Adrenal gland (tissue), 12 donors: ENCODE data around the gene PTPN23. TPM values are rescaled to one million over a fixed set of nuclear protein-coding genes. Genes with fewer than 3 reads are reported as not detected.

Experiments
- DNase-seq, 7 donors: peaks; one replicate each; pipeline ENCODE4 v3.0.0-alpha.2; 2019 to 2020
- H3K27ac ChIP-seq, 5 donors: fragments of 200-600 bp; sonication (generic) in 4 of 5; 1 replicate in 3 of 5; 2 replicates in 2 of 5; pipeline versions ENCODE4 v1.5.1 to v1.8.0; 2016 to 2020; ENCODE audit warnings: mild to moderate bottlenecking in 1 of 5
- H3K27me3 ChIP-seq: fragments of 200-600 bp; 2 replicates; pipeline ENCODE4 v1.8.0; 2021
- H3K36me3 ChIP-seq, 2 donors: fragments of 200-600 bp; replicated peaks in 1 of 2; 1 replicate in 1 of 2; 2 replicates in 1 of 2; pipeline versions ENCODE4 v1.5.1 to v1.8.0; 2018 to 2022
- H3K4me1 ChIP-seq, 2 donors: fragments of 200-600 bp; replicated peaks in 1 of 2; 1 replicate in 1 of 2; 2 replicates in 1 of 2; pipeline versions ENCODE4 v1.5.1 to v1.8.0; 2018 to 2021
- H3K4me3 ChIP-seq, 4 donors: fragments of 200-600 bp; sonication (generic) in 3 of 4; one replicate each; pipeline ENCODE4 v1.5.1; 2016 to 2018
- H3K9me3 ChIP-seq, 3 donors: fragments of 200-600 bp; sonication (generic) in 1 of 3; replicated peaks in 1 of 3; 1 replicate in 2 of 3; 2 replicates in 1 of 3; pipeline versions ENCODE4 v1.5.1 to v1.8.0; 2016 to 2021
- POLR2A ChIP-seq, 2 donors: fragments of 450-650 bp; IDR thresholded peaks; one replicate each; pipeline ENCODE4 v1.6.1; 2017; ENCODE audit warnings: antibody characterized with exemption in 2 of 2, mild to moderate bottlenecking in 2 of 2, moderate library complexity in 1 of 2
- WGBS, 4 donors: extraction: QIAGEN DNeasy Blood & Tissue Kit in 2 of 4; methylation state at CpG; one replicate each; pipeline versions ENCODE4 v1.1.5 to v1.1.7; 2013 to 2017; 5-methylcytosine and 5-hydroxymethylcytosine counted together
- intact Hi-C, 2 donors: fragments of 100-400 bp; cut with DNase I; formaldehyde crosslinking; loops; one replicate each; pipeline versions ENCODE4 v1.14.1 to v1.15.0; 2022 to 2023
- polyA plus RNA-seq, 3 donors: library from polyadenylated mRNA; stranded (reverse); fragments of 200-250 nt in 2 of 3; fragments of 350-450 nt in 1 of 3; fragmentation: Illumina TruSeq in 1 of 3; extraction: RNeasy Lipid Tissue Mini Kit (QIAGEN cat#74804) in 1 of 3; gene quantifications; one replicate each; pipeline ENCODE4 v1.2.3, GENCODE V29; 2013 to 2014
- total RNA-seq, 9 donors: library from RNA; depleted of rRNA in 4 of 9; stranded (reverse); fragments of >200 nt in 4 of 9; fragments of 120-200 nt in 1 of 9; fragmentation: NEBNext Ultra II Directional in 1 of 9; extraction: Animal tissue kit (Norgen Biotek cat#: 25700) in 1 of 9; gene quantifications; one replicate each; pipeline versions ENCODE4 v1.1.0 to v1.2.4, GENCODE V29; 2013 to 2023
- TF ChIP-seq, protein P1 (sequence below), 6 experiments: fragments of 450-650 bp in 4 of 6; fragments of 200-600 bp in 2 of 6; sonication (generic) in 1 of 6; IDR thresholded peaks; 1 replicate in 5 of 6; 2 replicates in 1 of 6; pipeline versions ENCODE4 v1.5.1 to v1.8.0; 2016 to 2021; ENCODE audit warnings: antibody characterized with exemption in 6 of 6, mild to moderate bottlenecking in 2 of 6, moderate library complexity in 1 of 6
- donor health status: healthy with polysubstance abuse.
- donor health status: Bipolar disorder and iron deficiency.
- donor health status: DM: yes; HTN: yes; CAD: no.
- donor health status: DM: no; HTN: no; CAD: no.
- donor health status: DM: no; HTN: no; CAD: no.
- donor health status: DM: yes; HTN: yes; CAD: no.

Gene PTPN23
- total and polyA plus RNA-seq, 12 donors = 8.4 to 70.0 (median 33.9) TPM

DNA sequence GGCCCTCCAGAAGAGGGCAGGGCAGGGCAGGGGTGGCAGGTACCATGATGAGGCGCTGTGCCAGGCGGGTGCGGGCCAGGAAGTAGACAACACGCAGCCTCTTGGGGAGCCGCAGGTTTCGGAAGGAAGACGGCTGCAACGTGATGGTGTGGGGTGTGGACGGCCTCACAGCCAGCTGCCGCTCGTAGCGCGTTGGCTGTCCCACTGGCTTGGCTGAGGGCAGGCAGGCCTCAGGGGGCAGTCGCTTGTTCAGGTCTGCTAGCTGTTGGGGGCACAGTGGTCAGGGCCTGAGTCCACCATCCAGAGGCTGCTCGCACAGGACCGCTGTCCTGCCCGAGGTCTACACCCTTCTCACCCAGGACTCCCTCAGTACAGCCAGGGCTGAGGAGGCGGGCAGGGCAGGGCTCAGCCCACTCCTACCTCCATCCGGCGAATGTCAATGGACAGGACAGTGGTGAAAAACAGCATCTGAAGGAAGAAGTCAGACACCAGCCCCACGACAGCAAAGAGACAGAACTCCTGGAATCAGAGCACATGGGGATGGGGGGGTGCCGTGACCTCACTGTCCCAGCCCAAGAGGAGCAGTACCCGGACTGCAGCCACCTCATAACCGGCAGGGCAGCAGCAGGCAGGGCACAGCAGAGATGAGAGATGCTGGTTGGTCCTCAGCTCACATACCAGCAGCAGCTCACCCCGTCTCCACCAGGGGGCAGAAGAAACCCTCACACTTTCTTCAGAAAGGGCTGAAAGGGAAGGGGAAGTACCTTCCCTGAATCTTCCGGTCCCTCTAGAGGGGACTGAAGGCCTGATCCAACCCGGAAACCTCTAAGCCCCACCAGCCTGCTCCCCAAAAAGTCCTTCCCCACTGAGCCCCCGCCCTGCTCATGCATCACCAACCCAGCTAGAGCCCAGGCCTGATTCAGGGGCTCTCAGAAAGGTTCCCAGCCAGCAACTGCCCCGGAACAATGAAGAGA is 40.0 kb downstream of the PTPN23 start:
- Histone ChIP-seq H3K27ac (peak overlapping the region; percentile 49 to 78 (median 66)), H3K27me3 (no peaks in the 10 kb centered on the region), H3K36me3 (peaks cover 0 to 70% of the 10 kb centered on the region in 2 donors), H3K4me3 (no peak overlapping the region), H3K4me1 (peaks cover 9 to 18% of the 10 kb centered on the region in 2 donors), H3K9me3 (no peaks in the 10 kb centered on the region)
- peak; percentile 87 to 97 (median 93) for DNase-seq
- intact Hi-C loops = loop anchor here (2.0 to 10.0 kb wide), 4 partner anchors 56 to 94 kb away; partner anchors contain the start of genes ELP6 (in 2 of the 2) and SCAP (in 1 of the 2)
- 63 to 69% (median 68%) methylated on average over 23 to 29 of the region's 29 CpGs for WGBS, 4 donors
- TF ChIP-seq POLR2A (IDR thresholded peaks at IDR 0.05) = no peak
- TF ChIP-seq, protein P1, sequence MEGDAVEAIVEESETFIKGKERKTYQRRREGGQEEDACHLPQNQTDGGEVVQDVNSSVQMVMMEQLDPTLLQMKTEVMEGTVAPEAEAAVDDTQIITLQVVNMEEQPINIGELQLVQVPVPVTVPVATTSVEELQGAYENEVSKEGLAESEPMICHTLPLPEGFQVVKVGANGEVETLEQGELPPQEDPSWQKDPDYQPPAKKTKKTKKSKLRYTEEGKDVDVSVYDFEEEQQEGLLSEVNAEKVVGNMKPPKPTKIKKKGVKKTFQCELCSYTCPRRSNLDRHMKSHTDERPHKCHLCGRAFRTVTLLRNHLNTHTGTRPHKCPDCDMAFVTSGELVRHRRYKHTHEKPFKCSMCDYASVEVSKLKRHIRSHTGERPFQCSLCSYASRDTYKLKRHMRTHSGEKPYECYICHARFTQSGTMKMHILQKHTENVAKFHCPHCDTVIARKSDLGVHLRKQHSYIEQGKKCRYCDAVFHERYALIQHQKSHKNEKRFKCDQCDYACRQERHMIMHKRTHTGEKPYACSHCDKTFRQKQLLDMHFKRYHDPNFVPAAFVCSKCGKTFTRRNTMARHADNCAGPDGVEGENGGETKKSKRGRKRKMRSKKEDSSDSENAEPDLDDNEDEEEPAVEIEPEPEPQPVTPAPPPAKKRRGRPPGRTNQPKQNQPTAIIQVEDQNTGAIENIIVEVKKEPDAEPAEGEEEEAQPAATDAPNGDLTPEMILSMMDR (IDR thresholded peaks at IDR 0.05) = peak; percentile 89 to 98 (median 96)

DNA sequence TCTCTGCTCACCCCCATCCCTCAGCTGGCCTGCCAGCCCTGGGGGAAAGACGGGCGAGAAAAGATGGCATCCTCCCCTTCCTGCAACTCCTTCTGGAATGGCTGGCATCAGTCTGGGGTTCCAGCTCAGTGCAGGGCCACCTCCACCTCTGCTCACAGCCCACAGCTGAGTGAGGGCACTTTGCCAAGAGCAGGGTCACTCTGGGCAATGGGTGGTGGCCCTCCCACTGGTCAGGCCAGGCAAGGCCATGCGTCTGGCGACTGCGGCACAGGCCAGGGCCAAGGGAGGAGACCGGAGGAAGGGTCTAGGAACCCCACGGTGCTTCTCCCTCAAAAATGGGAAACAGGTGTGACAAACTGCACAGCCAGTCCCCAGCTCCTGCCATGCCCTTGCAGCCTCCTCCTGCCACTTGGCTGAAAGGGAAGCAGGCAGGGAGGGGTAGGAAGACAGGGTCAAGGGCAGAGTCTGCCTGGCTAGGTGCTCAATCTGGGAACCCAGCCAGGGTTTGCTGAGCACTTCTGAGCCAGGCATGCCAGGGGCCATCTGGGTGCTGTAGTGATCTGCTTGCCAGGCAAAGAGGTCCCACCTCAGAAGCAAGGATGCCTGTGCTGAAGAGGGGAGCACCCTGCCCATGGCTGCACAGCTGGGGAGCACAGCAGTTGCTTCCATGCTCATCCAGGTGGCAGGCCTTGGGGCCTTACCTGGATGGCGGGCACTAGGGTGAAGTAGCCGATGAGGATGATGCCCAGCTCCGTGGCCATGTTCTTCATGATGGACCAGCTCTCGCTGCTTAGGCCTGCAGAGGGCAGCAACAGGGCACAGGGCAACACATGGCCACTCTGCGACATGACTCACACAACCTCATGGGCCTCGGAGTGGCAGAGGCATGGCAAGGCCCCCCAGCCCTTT is 41.2 kb downstream of the PTPN23 start:
- Histone ChIP-seq H3K4me3 (no peak overlapping the region), H3K9me3 (no peaks in the 10 kb centered on the region), H3K27me3 (no peaks in the 10 kb centered on the region), H3K27ac (peak overlapping the region; percentile 49 to 78 (median 66)), H3K36me3 (peaks cover 0 to 71% of the 10 kb centered on the region in 2 donors), H3K4me1 (peaks cover 9 to 18% of the 10 kb centered on the region in 2 donors)
- 51 to 54% (median 53%) methylated on average over 11 to 13 of the region's 13 CpGs for WGBS, 4 donors
- TF ChIP-seq, protein P1 (IDR thresholded peaks at IDR 0.05) = peak; percentile 29 to 73 (median 52)
- TF ChIP-seq POLR2A (IDR thresholded peaks at IDR 0.05) = no peak
- DNase-seq = peak; percentile 68 to 89 (median 83)
- intact Hi-C loops = loop anchor here (2.0 to 10.0 kb wide), 4 partner anchors 55 to 93 kb away; partner anchors contain the start of genes ELP6 (in 2 of the 2) and SCAP (in 1 of the 2)

DNA sequence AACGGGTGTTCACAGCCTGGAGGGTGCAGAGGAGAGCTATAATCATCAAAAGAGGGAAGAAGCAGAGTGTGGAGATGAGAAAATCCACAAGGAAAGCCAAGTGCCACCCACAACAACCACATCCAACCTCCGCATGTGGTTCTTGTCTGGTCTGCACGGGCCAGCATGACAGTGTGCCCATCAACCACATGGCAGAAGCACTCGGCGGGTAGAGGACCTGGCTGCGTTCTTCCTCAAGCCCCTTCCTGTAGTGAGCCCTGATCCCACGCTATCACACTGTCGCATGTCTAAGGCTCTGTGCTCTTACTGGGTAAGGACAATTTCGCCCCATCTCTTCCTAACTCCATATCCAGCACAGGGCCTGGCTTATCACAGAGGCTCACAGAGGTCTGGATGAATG is 41.9 kb downstream of the PTPN23 start:
- Histone ChIP-seq H3K27me3 (no peaks in the 10 kb centered on the region), H3K27ac (peak overlapping the region in 2 of 5 donors; percentile 74 to 78), H3K4me1 (peaks cover 9 to 18% of the 10 kb centered on the region in 2 donors), H3K36me3 (peaks cover 0 to 67% of the 10 kb centered on the region in 2 donors), H3K9me3 (no peaks in the 10 kb centered on the region), H3K4me3 (no peak overlapping the region)
- WGBS, 4 donors = 92 to 94% (median 93%) methylated on average over 8 to 9 of the region's 9 CpGs
- no peak for DNase-seq
- TF ChIP-seq POLR2A (IDR thresholded peaks at IDR 0.05) = no peak
- TF ChIP-seq, protein P1 (IDR thresholded peaks at IDR 0.05) = no peak
- intact Hi-C loops = loop anchor here (5.0 to 10.0 kb wide), 3 partner anchors 55 to 92 kb away; partner anchors contain the start of genes ELP6 (in 2 of the 2) and SCAP (in 1 of the 2)
